K562 (cell line): ENCODE data around the gene KIF5A. TPM values are rescaled to one million over a fixed set of nuclear protein-coding genes. Genes with fewer than 3 reads are reported as not detected.

Source experiments
- ARID2 ChIP-seq: fragments of 450-650 bp; IDR thresholded peaks from 2 replicates; pipeline ENCODE4 v1.6.1; 2017; ENCODE audit warnings: antibody characterized with exemption, mild to moderate bottlenecking
- CBX8 ChIP-seq: fragments of 200-600 bp; sonication (generic); IDR thresholded peaks from 2 replicates; pipeline ENCODE4 v1.6.1; 2012; ENCODE audit warnings: borderline replicate concordance, mixed run types, low read depth, mild to moderate bottlenecking, moderate library complexity, mixed read lengths, low read length, control low read depth, inconsistent platforms; ENCODE audit not compliant: poor library complexity, severe bottlenecking; ENCODE audit errors: extremely low read depth
- CTCFL ChIP-seq: IDR thresholded peaks from 2 replicates; pipeline ENCODE4 v1.6.1; 2011; ENCODE audit warnings: borderline replicate concordance, low read depth, mild to moderate bottlenecking, moderate library complexity, low read length; ENCODE audit not compliant: insufficient read depth, poor library complexity, severe bottlenecking
- DACH1 ChIP-seq: fragments of 450-650 bp; IDR thresholded peaks from 2 replicates; pipeline ENCODE4 v1.6.1; 2018; ENCODE audit not compliant: partially characterized antibody
- FIP1L1 ChIP-seq: fragments of 200-400 bp; formaldehyde crosslinking; IDR thresholded peaks from 2 replicates; pipeline ENCODE4 v1.6.1; 2018; ENCODE audit warnings: mild to moderate bottlenecking, low read depth, low read length; ENCODE audit not compliant: poor library complexity, severe bottlenecking
- GTF2B ChIP-seq: IDR thresholded peaks from 2 replicates; pipeline ENCODE4 v1.6.1; 2011; ENCODE audit not compliant: insufficient read length; ENCODE audit errors: extremely low read depth
- HDAC8 ChIP-seq: fragments of 450-650 bp; IDR thresholded peaks from 2 replicates; pipeline ENCODE4 v1.6.1; 2016; ENCODE audit warnings: mild to moderate bottlenecking, missing genetic modification characterization, moderate library complexity, missing compliant biosample characterization
- IFI16 ChIP-seq: fragments of 250-450 bp; sonication (Bioruptor Pico); IDR thresholded peaks from 2 replicates; pipeline ENCODE4 v2.1.2; 2022; ENCODE audit warnings: mild to moderate bottlenecking, inconsistent platforms
- ILF3 ChIP-seq: fragments of 450-650 bp; IDR thresholded peaks from 2 replicates; pipeline ENCODE4 v1.6.1; 2018; ENCODE audit warnings: antibody characterized with exemption, mild to moderate bottlenecking, moderate library complexity, borderline replicate concordance
- MTA2 ChIP-seq: fragments of 450-650 bp; IDR thresholded peaks from 2 replicates; pipeline ENCODE4 v1.6.1; 2016; ENCODE audit warnings: low read depth
- NCOA2 ChIP-seq, 2 experiments: fragments of 450-650 bp; IDR thresholded peaks; 2 replicates each; pipeline ENCODE4 v1.6.1; 2018; ENCODE audit warnings: mild to moderate bottlenecking in 2 of 2, moderate library complexity in 1 of 2; ENCODE audit not compliant: partially characterized antibody in 2 of 2
- PHB2 ChIP-seq: fragments of 450-650 bp; IDR thresholded peaks from 2 replicates; pipeline ENCODE4 v1.6.1; 2017; ENCODE audit warnings: low read depth
- POLR2A ChIP-seq: fragments of 450-650 bp; conservative IDR thresholded peaks from 2 replicates; pipeline ENCODE4 v1.6.1; 2016
- RNF2 ChIP-seq: sonication (generic); IDR thresholded peaks from 2 replicates; pipeline ENCODE4 v1.6.1; 2016
- TCF15 ChIP-seq: fragments of 250-450 bp; sonication (Bioruptor Pico); IDR thresholded peaks from 2 replicates; pipeline ENCODE4 v1.8.0; 2022; ENCODE audit warnings: moderate library complexity, mild to moderate bottlenecking, inconsistent platforms
- TEAD1 ChIP-seq, 2 experiments: fragments of 450-650 bp in 1 of 2; sonication (generic) in 1 of 2; formaldehyde crosslinking; IDR thresholded peaks; 2 replicates each; pipeline versions ENCODE4 v1.4.0 to v1.8.0; 2020 to 2022; ENCODE audit warnings: mild to moderate bottlenecking in 2 of 2, missing genetic modification reagents in 1 of 2
- USF2 ChIP-seq: sonication (generic); formaldehyde crosslinking; IDR thresholded peaks from 2 replicates; pipeline ENCODE4 v1.5.0; 2020; ENCODE audit warnings: missing genetic modification reagents
- ZFP91 ChIP-seq: sonication (generic); formaldehyde crosslinking; IDR thresholded peaks from 2 replicates; pipeline ENCODE4 v1.8.0; 2022; ENCODE audit warnings: mild to moderate bottlenecking, missing genetic modification reagents
- ZFPM2 ChIP-seq: fragments of 250-450 bp; sonication (Bioruptor Pico); IDR thresholded peaks from 2 replicates; pipeline ENCODE4 v1.5.1; 2022; ENCODE audit warnings: mild to moderate bottlenecking
- ZNF212 ChIP-seq: fragments of 450-650 bp; formaldehyde crosslinking; IDR thresholded peaks from 2 replicates; pipeline ENCODE4 v1.4.0; 2020; ENCODE audit warnings: mild to moderate bottlenecking
- ZNF282 ChIP-seq: sonication (generic); formaldehyde crosslinking; IDR thresholded peaks from 2 replicates; pipeline ENCODE4 v1.8.1; 2023; ENCODE audit warnings: missing genetic modification reagents
- ZNF668 ChIP-seq: fragments of 250-450 bp; sonication (Bioruptor Pico); IDR thresholded peaks from 2 replicates; pipeline ENCODE4 v1.8.0; 2022; ENCODE audit warnings: mild to moderate bottlenecking, inconsistent platforms
- ZNF780A ChIP-seq: fragments of 250-450 bp; sonication (Bioruptor Pico); IDR thresholded peaks from 2 replicates; pipeline ENCODE4 v1.5.0; 2021; ENCODE audit warnings: mild to moderate bottlenecking
- ZSCAN32 ChIP-seq: fragments of 450-650 bp; formaldehyde crosslinking; IDR thresholded peaks from 2 replicates; pipeline ENCODE4 v1.4.0; 2020; ENCODE audit warnings: mild to moderate bottlenecking, moderate library complexity
- polyA plus RNA-seq, 8 experiments: library from polyadenylated mRNA; depleted of rRNA in 4 of 8; stranded (reverse) in 5 of 8; unstranded in 3 of 8; fragments of >200 nt; fragmentation: Nextera tagmentation in 2 of 8; fragmentation: Illumina TruSeq in 1 of 8; extraction: Ambion mirVana in 2 of 8; extraction: Trizol in 1 of 8; gene quantifications; 2 replicates each; pipeline versions ENCODE4 v1.2.1 to v1.2.3, GENCODE V29; 2011 to 2014; ENCODE audit warnings: inconsistent platforms in 1 of 8, missing spikeins in 1 of 8
- total RNA-seq, 7 experiments: library from RNA; depleted of rRNA in 6 of 7; stranded (reverse); fragments of >200 nt in 6 of 7; fragmentation: Illumina TruSeq in 2 of 7; extraction: Trizol in 2 of 7; gene quantifications; 2 replicates each; pipeline versions ENCODE4 v1.2.1 to v1.2.3, GENCODE V29; 2011 to 2021; ENCODE audit warnings: low replicate concordance in 1 of 7

The KIF5A gene
- total and polyA plus RNA-seq, 9 of the 15 experiments (the other 6 are each of a cell fraction or from before 2014, with no cell fraction given): 3.4 to 17.7 (median 8.0) TPM

- TF ChIP-seq CTCFL (no peak), POLR2A (peak; percentile 47; the same call in 1 of the 2 replicates), TEAD1 (CRISPR knock-in tag; IDR thresholded peaks at IDR 0.05) (no peak), RNF2 (no peak), ZFPM2 (CRISPR knock-in tag) (no peak), ZNF780A (CRISPR knock-in tag) (no peak), ZFP91 (CRISPR knock-in tag) (no peak), ARID2 (no peak), ZNF668 (no peak), USF2 (CRISPR knock-in tag) (no peak), CBX8 (no peak), NCOA2 (IDR thresholded peaks at IDR 0.05; ENCODE audit: partially characterized antibody in 2 of 2) (no peak), GTF2B (no peak), DACH1 (no peak), HDAC8 (tag) (no peak), MTA2 (no peak), ZNF282 (CRISPR knock-in tag) (no peak), TCF15 (no peak), FIP1L1 (no peak), ZNF212 (CRISPR knock-in tag) (no peak), IFI16 (CRISPR knock-in tag) (no peak), PHB2 (no peak), ZSCAN32 (no peak), ILF3 (no peak)
Observed at GRCh38 chr12:57522887-57523705, 26.7 kb upstream of the KIF5A start (continued).
